NCI-H2196 treated with DMSO at 0.1 percent for 48 hours (cell line): Measurements from ENCODE around the gene MYEOV.

Experiments
- DNase-seq: peaks from one replicate; lab custom pipeline; 2025; ENCODE audit not compliant: unreplicated experiment; lab: John Stamatoyannopoulos, UW

Gene MYEOV

DNA sequence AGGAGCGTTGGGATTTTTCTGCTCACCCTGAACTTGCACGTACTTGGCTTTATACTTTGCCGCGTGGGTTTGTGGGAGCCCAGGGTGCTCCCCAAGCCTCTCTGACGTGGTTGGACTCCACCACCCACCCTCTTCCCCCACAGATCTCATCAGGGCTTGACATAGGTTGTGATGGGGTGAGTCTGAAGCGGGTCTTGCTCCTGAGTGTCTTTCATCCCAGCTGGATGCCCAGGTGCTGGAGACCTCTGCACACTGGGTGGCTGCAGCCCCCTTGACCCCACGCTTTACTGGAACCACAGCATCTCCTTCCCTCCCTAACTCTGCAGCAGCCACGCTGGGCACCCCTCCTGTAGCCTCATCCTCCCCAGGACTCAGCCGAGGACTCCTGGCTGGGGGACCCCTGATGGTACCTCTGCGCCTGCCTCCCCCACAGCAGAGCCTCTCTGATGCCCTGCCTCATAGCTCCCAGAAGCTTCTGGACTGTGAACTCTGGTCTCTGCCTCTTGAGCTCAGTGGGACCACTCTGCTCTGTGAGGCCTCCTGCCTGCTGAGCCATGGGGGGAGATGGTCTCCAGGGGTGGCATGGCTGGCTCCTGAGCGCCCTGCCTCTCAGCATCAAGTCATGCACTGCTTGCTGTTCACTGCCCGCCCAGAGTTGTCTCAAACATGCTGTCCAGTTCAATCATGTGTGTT is 45.2 kb downstream of the MYEOV start:
- DNase-seq: no peak

DNA sequence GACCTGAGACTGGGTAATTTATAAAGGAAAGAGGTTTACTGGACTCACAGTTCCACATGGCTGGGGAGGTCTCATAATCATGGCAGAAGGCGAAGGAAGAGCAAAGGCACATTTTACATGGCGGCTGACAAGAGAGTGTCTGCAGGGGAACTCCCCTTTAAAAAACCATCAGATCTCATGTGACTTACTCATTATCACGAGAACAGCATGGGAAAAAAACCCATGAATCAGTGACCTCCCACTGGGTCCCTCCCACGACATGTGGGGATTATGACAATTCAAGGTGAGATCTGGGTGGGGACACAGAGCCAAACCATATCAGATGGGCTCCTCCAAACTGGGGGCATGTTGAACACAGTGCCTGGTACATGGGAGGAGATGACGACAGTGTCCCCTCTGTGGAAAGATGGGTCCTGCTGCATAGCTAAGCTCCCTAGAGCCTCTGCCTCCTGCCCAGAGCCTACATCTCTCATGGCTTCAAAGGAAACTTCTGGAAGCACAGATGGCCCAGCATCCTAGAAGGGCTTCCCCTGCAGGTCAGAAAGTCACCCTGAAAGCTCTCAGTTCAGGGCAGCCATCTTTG is 46.1 kb downstream of the MYEOV start:
- DNase-seq: no peak

DNA sequence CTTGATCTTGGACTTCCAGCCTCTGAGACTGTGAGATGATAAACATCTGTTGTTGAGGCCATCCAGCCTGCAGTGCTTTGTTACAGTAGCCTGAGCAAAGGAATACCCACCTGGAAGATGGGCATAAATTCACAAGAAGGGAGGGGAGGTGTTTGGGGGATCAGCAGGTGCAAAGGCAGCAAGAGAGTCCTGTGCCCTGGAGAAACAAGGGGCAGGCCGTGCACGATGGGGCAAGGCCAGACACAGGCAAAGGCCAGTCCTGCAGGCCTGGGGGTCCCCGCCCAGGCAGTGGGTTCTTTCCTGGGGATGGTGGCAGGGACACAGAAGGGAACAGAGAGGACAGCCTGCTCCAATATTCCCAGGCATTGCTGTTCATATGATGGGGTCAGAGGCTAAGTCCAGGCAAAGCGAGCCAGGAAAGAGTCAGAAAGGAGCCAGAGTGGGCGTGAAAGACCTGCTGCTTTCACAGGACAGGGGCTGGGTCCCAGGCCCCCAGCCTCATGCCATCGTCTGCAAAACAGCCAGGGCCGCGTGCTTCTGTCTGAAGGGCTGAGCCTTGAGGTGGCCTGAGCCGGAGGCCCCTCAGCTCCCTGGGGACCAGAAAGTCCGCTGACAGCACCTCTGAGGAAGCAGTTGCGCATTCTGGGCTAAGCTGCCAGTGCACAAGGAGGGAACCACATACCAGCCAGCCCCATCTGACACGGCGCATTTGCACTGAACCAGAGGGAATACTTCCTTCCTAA is 48.8 kb downstream of the MYEOV start:
- no peak for DNase-seq

DNA sequence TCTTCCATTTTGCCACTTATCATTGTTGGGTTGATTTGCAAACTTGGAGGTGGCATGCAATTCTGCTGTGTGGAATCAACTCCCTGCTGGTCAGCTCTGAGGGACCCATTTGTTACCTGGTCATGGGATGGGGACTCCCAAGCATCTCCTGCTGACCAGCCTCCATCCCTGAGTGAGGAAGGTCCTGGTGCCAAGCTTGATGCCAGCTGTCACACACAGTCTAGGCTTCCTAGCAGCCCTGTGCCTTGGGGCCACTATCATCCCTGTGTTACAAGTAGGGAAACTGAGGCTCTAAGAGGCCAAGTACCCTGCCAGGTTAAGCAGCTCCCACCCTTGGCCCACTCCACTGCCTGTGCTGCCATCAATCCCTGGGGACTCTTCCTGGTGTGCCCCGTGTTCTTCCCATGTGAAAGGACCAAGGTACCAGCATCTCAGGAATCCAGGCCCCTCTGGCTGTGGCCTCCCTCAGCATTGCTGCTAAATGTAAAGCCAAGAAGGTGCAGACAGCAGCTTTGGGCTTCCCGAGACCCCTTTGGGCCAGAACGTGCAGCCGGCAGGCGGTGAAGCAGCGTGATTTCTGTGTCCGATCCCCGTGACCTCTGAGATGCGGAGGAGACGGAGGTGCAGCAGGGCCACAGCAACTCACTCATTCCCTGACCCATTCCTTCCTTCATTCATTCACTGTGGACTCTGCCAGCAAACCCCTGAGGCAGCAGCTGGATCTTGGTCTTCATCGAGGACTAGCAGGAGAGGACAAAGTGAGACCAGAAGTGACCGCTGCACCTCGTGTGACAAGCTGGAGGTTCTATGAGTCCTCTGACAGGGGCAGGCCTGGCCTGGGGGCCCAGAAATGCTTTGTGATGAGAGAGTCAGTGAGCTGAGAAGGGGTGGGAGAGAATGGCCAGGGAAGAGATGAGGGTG is 49.7 kb downstream of the MYEOV start:
- DNase-seq: no peak

DNA sequence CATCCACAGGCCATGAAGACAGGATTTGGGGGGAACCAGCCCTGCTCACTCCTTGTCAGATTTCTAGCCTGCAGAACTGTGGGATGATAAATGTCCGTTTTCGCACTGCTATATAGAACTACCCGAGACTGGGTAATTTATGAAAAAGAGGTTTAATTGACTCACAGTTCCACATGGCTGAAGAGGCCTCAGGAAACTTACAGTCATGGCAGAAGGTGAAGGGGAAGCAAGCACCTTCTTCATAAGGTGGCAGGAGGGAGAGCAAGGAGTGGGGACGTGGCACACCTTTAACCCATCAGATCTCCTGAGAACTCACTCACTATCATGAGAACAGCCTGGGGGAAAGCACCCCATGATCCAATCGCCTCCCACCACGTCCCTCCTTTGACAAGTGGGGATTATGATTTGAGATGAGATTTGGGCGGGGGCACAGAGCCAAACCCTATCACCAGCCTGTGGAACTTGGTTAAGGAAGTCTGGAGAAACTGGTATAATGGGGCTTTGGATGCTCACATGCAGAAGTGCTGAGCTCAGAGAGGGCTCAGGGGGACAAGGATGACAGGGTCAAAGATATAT is 50.7 kb downstream of the MYEOV start:
- DNase-seq: no peak
